ENCODE data around the gene CDH19.

Gene CDH19

DNA sequence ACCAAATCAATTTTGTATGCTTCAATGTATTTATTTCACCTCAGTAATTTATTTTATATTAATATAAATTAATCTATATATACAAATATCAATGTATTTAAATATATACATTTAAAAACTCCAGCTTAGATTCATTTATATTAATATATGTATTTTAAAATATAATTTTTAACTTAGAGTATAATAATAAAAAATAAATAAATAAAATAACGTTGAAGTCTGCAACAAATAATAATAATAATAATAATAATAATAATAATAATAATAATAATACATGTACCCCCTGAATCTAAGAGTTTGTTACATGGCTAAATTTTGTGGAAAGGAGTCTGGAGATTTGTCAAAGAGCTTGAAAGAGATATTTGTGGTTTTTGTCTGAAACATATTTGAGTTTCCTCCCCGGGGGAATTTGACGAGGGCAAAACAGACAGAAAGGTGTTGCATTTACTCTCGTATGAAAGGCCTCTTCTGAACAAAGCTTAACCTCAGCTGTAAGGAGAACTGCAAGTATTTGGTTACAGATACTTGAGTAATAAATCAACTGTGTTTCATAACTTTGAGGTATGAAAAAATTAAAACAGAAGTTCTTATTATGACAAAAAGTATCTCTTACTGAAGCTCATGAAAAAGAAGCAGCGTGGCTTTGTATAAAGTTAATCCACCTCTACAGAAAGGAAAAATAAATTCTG, 93.4 kb downstream of the CDH19 start:
- H3K4me1 ChIP-seq (ENCODE audit: control insufficient read depth in 1 of 2, insufficient read depth in 1 of 2, low read depth in 1 of 2, low read length in 1 of 2), result peaks cover 0 to 3% of the 10 kb centered on the region in 2 experiments
- no peaks in the 10 kb centered on the region for H3K27me3 ChIP-seq
- H3K27ac ChIP-seq, result no peak overlapping the region
- no peak for TF ChIP-seq CTCF (IDR thresholded peaks at IDR 0.05)
- no peaks in the 10 kb centered on the region for H3K9me3 ChIP-seq
- no peak overlapping the region for H3K4me3 ChIP-seq (ENCODE audit: low read depth in 1 of 2, low read length in 1 of 2)
- H3K36me3 ChIP-seq, result no peaks in the 10 kb centered on the region

GRCh38 chr18:66508937-66509336, 95.0 kb downstream of the CDH19 start:
- peaks cover 0 to 3% of the 10 kb centered on the region in 2 experiments for H3K4me1 ChIP-seq (ENCODE audit: control insufficient read depth in 1 of 2, insufficient read depth in 1 of 2, low read depth in 1 of 2, low read length in 1 of 2)
- no peaks in the 10 kb centered on the region for H3K36me3 ChIP-seq
- H3K4me3 ChIP-seq (ENCODE audit: low read depth in 1 of 2, low read length in 1 of 2), result no peak overlapping the region
- TF ChIP-seq CTCF (IDR thresholded peaks at IDR 0.05), result no peak
- no peaks in the 10 kb centered on the region for H3K27me3 ChIP-seq
- no peaks in the 10 kb centered on the region for H3K9me3 ChIP-seq
- H3K27ac ChIP-seq, result no peak overlapping the region

- peaks cover 0 to 3% of the 10 kb centered on the region in 2 experiments for H3K4me1 ChIP-seq (ENCODE audit: control insufficient read depth in 1 of 2, insufficient read depth in 1 of 2, low read depth in 1 of 2, low read length in 1 of 2)
- no peaks in the 10 kb centered on the region for H3K9me3 ChIP-seq
- no peak for TF ChIP-seq CTCF (IDR thresholded peaks at IDR 0.05)
These were observed 97.7 kb downstream of the CDH19 start for GRCh38 chr18:66506178-66506577.

GRCh38 chr18:66497351-66497750, 106.5 kb downstream of the CDH19 start:
- no peaks in the 10 kb centered on the region for H3K9me3 ChIP-seq
- TF ChIP-seq CTCF (IDR thresholded peaks at IDR 0.05), result no peak
- H3K27me3 ChIP-seq, result no peaks in the 10 kb centered on the region
- H3K27ac ChIP-seq, result no peak overlapping the region
- no peak overlapping the region for H3K4me3 ChIP-seq (ENCODE audit: low read depth in 1 of 2, low read length in 1 of 2)
- H3K36me3 ChIP-seq, result no peaks in the 10 kb centered on the region
- no peaks in the 10 kb centered on the region for H3K4me1 ChIP-seq (ENCODE audit: control insufficient read depth in 1 of 2, insufficient read depth in 1 of 2, low read depth in 1 of 2, low read length in 1 of 2)

More at GRCh38 chr18:66506178-66506577, 97.7 kb downstream of the CDH19 start:
- no peak overlapping the region for H3K27ac ChIP-seq
- no peaks in the 10 kb centered on the region for H3K27me3 ChIP-seq
- H3K36me3 ChIP-seq, result no peaks in the 10 kb centered on the region
- no peak overlapping the region for H3K4me3 ChIP-seq (ENCODE audit: low read depth in 1 of 2, low read length in 1 of 2)

- no peaks in the 10 kb centered on the region for H3K4me1 ChIP-seq (ENCODE audit: control insufficient read depth in 1 of 2, insufficient read depth in 1 of 2, low read depth in 1 of 2, low read length in 1 of 2)
- H3K9me3 ChIP-seq, result no peaks in the 10 kb centered on the region
- no peaks in the 10 kb centered on the region for H3K27me3 ChIP-seq
- no peaks in the 10 kb centered on the region for H3K36me3 ChIP-seq
- no peak overlapping the region for H3K27ac ChIP-seq
- H3K4me3 ChIP-seq (ENCODE audit: low read depth in 1 of 2, low read length in 1 of 2), result no peak overlapping the region
- no peak for TF ChIP-seq CTCF (IDR thresholded peaks at IDR 0.05)
These were observed 108.0 kb downstream of the CDH19 start for GRCh38 chr18:66495844-66496243.

Measured in neutrophil (primary cell).